Activated CD4-positive, CD25-positive, alpha-beta regulatory T cell treated with anti-CD3 and anti-CD28 coated beads, Interleukin-2, amount 50 U/mL, for 24 hours (primary cell): ENCODE data around the gene RALGPS1.

Source experiments
- ATAC-seq, 2 donors: fragments of 150-1000 bp; cut with Tn5 transposase; one replicate each; pipeline ENCODE4 v1.10.0; 2021; ENCODE audit warnings: mild to moderate bottlenecking in 1 of 2, moderate library complexity in 1 of 2

Gene RALGPS1

DNA sequence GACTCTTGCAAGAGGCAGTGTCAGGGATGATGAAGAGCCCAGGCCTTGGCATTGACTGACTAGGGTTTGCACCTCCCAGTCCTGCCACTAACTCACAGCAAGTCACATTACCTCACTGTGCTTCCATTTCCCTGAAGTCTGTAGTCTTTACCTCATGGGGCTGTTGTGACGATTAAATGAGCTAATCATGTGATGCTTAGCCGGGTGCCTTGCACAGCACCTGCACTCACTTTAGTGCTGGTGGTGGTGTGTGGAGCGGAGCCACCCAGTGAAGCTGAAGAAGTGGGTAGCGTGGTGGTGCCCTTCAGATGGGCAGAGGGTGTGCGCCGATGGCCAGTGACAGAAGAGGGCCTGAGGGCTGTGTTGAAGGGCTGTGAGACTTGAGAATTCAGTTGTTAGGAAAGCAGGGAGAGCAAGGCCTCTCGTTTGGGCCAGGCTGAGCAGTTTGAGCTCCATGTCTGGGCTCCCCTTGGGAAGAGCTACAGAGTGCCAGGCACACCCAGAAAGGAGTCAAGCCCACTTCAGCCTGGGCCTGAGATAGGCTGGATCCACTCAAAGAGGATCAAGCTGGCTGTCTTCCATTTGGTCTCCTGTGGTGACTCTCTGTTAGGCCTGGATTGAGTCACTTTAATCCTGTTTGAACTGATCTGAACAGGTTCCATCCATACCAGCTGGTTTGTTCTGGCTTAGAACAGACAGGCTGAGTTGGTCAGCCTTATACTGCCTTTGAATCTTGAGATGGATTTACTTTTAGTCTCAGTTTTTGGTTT, 42.5 kb downstream of the RALGPS1 start:
- no peak for ATAC-seq

- ATAC-seq, result no peak
Observed at GRCh38 chr9:126957687-126958053, 43.1 kb downstream of the RALGPS1 start.

- no peak for ATAC-seq
Observed at GRCh38 chr9:126959336-126959735, 44.8 kb downstream of the RALGPS1 start.

GRCh38 chr9:126959917-126960316, 45.3 kb downstream of the RALGPS1 start:
- ATAC-seq, result no peak

- no peak for ATAC-seq
Observed at GRCh38 chr9:126962336-126962735, 47.8 kb downstream of the RALGPS1 start.

- ATAC-seq, result no peak
Observed at GRCh38 chr9:126965077-126965476, 50.5 kb downstream of the RALGPS1 start.

GRCh38 chr9:126965541-126966428, 51.2 kb downstream of the RALGPS1 start:
- ATAC-seq, result peak in 1 of 2 donors; percentile 45

- no peak for ATAC-seq
Observed at GRCh38 chr9:126971261-126971660, 56.7 kb downstream of the RALGPS1 start.

DNA sequence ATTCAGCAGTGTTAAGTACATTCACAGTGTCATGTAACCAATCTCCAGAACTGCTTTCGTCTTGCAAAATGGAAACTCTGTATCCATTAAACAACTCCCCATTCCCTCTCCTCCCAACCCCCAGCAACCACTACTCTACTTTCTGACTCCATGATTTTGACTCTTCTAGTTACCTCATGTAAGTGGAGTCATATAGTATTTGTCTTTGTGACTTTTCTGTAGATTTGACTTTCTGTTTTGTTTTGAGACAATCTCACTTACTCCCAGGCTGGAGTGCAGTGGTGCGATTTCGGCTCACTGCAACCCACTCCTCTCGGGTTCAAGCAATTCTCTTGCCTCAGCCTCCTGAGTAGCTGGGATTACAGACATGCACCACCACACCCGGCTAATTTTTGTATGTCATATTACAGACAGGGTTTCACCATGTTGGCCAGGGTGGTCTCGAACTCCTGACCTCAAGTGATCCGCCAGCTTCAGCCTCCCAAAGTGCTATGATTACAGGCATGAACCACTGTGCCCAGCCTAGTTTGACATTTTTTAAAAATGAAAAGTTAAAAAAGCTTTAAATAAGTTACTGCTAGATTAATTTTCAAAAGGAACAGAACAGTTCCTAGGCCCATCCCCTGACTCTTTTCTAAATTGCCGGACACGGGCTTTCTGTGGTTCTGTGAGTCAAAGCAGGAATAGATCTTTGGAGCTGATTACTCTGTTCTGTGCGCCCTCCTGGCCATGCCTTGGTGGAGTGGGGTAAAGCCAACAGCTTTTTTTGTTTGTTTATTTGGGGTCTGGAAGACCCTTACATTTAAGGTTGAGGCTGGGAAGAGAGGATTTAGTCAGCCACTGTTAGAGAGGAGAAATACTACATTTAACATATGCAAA, 59.3 kb downstream of the RALGPS1 start:
- ATAC-seq, result no peak

- ATAC-seq, result no peak
Observed at GRCh38 chr9:126974594-126974993, 60.0 kb downstream of the RALGPS1 start.

DNA sequence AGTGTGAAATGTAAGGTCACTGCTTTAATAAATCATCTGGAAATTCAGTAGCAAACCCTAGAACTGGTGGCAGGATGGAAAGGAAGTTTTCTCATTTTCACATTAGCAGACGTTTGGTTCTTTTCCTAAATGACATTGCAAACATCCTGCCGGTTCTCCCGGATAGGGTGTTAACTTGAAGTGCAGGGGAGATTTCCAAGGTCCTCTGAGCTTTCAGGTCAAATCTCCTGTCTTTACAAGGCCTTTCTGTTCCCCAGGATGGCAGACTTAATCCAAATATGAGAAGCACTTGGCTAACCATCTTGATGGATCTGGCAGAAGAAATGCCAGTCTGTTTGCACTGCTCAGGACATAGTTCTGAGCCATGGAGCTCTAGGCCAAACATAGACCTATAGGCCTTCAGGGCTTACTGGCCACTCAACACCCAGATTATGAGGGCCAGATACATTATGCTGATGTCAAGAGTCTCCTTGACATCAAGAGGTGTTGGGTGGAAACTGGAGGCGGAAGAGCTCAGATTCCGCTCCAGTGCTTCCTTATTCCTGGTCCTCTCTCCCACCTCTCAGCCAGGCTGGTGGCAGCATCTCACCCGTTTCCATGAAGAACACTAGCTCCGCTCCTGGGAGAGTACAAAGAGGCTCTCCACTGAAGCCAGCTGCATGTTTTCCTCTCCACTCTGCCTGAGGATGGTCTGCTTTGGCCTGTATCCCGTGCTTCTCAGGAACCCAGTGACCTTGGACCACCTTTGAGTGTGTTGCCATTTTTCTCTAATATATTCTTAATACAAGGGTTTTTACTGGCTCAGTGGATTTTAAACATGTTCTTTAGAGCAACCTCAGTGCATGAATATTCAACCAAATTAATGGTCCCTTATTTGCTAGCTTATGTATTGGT, 61.0 kb downstream of the RALGPS1 start:
- no peak for ATAC-seq

- no peak for ATAC-seq
Observed at GRCh38 chr9:126979461-126979860, 64.9 kb downstream of the RALGPS1 start.

DNA sequence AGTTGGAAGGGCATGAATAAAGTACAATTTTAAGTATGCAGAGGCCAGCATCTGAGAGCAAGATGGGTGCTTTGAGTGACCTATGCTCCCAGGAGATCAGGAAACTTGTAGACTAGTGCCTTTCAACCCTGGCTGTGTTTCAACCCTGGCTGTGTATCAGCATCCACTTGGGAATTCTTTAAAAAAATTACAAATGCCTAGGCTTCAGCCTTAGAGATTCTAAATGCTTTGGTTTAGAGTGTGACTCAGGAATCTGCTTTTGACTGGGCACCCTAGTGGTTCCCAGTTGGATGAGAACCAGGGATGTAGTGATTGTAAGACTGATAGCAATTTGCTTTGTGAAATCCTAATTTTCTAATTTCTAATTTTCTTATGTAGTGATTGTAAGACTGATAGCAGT, 65.6 kb downstream of the RALGPS1 start:
- ATAC-seq, result no peak

DNA sequence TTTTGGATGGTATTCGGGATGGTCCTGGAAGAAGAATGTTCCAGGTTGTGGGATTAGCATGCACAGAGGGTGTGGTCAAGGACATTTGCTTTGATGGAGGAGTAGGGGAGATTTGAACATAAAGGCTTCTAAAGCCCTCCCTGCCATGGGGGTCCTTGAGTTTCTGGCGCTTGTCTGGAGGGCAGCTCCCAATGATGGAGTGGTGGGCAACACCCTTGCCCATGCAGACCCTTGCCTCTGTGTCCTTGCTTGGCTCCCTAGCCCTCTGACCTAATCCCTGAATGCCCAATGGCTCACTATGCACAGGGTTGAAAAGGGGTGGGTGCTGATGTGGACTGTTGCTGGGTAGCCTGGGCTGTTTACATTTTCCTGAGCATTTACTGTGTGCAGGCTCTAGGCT, 66.6 kb downstream of the RALGPS1 start:
- no peak for ATAC-seq

DNA sequence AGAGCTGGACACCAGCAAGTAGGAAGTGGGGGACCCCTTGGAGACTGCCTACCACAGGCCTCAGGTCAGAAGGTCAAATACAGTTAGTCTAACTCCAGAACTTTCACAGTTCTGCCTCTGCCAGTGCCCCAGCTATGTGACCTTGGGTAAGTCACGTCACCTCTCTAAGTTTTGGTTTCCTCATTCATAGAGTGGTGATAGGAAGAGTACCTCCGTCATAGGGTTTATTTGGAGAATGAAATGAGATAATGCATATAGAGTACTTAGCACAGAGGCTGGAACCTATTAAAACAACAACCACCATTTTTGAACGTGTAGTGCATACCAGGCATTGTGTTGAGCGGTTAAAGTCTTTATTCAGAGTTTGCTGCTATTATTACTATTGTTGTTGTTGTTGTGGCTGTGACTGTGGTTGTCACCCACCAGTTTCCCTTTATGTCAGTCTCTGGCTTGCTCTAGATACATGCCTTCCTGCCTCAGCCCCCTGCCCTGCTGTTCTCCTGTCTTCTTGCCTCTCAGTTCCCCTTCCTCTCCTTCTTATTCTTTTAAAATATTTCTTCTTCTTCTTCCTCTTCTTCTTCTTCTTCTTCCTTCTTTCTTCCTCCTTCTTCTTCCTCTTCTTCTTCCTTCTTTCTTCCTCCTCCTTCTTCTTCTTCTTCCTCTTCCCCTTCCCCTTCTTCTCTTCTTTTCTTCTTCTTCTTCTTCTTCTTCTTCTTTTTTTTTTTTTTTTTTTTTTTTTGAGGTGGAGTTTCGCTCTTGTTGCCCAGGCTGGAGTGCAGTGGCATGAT, 67.8 kb downstream of the RALGPS1 start:
- peak; percentile 19 to 21 for ATAC-seq

GRCh38 chr9:126983767-126984166, 69.2 kb downstream of the RALGPS1 start:
- no peak for ATAC-seq

DNA sequence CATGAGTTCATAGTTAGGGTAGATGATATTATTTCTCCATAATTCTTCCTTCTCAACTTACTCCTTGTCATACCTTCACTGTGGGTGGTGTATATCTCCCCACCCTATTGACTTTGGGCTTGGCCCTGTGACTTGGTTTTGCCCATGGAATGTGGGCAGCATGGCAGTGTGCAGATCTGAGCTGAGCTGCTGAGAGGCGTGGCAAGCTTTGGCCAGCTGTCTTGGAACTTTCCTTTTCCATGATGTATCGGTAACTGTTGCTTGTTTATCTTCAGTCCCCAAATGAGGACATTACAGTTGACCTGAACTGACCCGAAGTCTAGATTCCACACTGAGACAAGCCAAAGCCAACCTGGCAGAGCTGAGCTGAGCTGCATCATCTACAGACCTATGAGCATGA, 70.4 kb downstream of the RALGPS1 start:
- ATAC-seq, result no peak

DNA sequence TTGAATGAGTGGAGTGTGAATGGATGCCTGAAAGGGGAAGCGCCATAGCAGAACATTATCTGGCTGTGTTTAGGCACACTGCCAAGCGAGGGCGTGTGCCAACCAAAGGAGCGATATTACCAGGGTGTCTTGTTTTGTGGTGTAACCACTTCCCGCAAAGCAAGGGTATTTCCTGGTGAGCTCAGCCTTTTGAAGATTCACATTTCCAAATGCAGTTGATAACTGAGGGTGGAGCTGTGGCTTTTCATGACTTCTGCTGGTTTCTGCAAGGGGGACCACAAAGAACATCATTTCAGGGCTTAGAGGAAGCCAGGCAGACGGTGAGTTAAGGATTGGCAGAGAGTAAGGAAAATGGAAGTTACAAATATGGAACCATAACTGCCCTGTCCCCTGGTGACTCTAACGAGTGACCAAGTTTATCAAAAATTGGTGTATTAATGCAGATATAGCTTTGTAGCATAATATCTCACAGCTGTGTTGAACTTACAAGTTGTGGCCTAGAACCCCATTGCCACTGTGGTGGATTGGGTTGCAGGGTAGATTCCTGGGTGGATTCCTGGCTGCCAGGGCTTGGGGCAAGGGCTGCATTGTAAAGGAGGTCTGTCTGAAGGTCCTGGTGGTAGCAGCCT, 71.4 kb downstream of the RALGPS1 start:
- peak; percentile 84 to 86 for ATAC-seq

- ATAC-seq, result peak; percentile 61 to 70
Observed at GRCh38 chr9:126986506-126986951, 71.9 kb downstream of the RALGPS1 start.

- ATAC-seq, result no peak
Observed at GRCh38 chr9:126988857-126989256, 74.3 kb downstream of the RALGPS1 start.
